ENCODE data around the gene BOLL. TPM values are rescaled to one million over a fixed set of nuclear protein-coding genes. Genes with fewer than 3 reads are reported as not detected.

The BOLL gene
- total and polyA plus RNA-seq, 2 experiments from 2014 or later: 2.0 TPM; not detected in 1

GRCh38 chr2:197705121-197705911 lies 79.8 kb downstream of the BOLL start, which contains the start of gene MARS2:
MARS2 (plus strand) TSS chr2:197705369; CDS start chr2:197705406, 37 bp downstream.
- peak within 1 kb of the TSS; percentile 92 for H3K4me3 Mint-ChIP-seq
- Histone ChIP-seq H3K4me3 (peak within 1 kb of the TSS; percentile 81), H3K79me2 (replicated peaks; ENCODE audit: insufficient read depth) (peaks cover 51% of the 10 kb centered on the region), H2AFZ (peak within 1 kb of the TSS; percentile 45; the same call in 1 of the 2 replicates), H3K36me3 (ENCODE audit: insufficient read depth) (no peaks in the 10 kb centered on the region), H4K20me1 (replicated peaks; ENCODE audit: insufficient read depth) (peaks cover 31% of the 10 kb centered on the region), H3F3A (replicated peaks; ENCODE audit: low read depth) (no peaks in the 10 kb centered on the region), H3K4me1 (ENCODE audit: insufficient read depth) (peaks cover 24% of the 10 kb centered on the region), H3K27me3 (ENCODE audit: insufficient read depth) (no peaks in the 10 kb centered on the region), H3K4me2 (peak within 1 kb of the TSS; percentile 76), H3K27ac (ENCODE audit: low read depth) (peak within 1 kb of the TSS; percentile 81), H3K9me2 (ENCODE audit: insufficient read depth) (no peaks in the 10 kb centered on the region)
- DNase-seq (ENCODE audit: low spot score): peak; percentile 96
- peak; percentile 81 for ATAC-seq
- TF ChIP-seq STAT1 (IDR thresholded peaks at IDR 0.05; ENCODE audit: unreplicated experiment): no peak
- TF ChIP-seq EZH2 (IDR thresholded peaks at IDR 0.05; ENCODE audit: low read depth, unreplicated experiment): no peak
- peak; percentile 48 for TF ChIP-seq CREB1 (CRISPR knock-in tag; IDR thresholded peaks at IDR 0.05; ENCODE audit: low read depth)
- TF ChIP-seq ZNF462 (CRISPR knock-in tag; IDR thresholded peaks at IDR 0.05): no peak
- 0 out of 4 replicates have a peak, but pooled peaks of 1 of the 2 experiments have one; percentile 12 for TF ChIP-seq CTCF (conservative IDR thresholded peaks at IDR 0.05; ENCODE audit: low read depth in 2 of 2)
- TF ChIP-seq POLR2AphosphoS5 (IDR thresholded peaks at IDR 0.05; ENCODE audit: low read depth): peak; percentile 95
- peak; percentile 36; the same call in 1 of the 2 replicates for TF ChIP-seq ETS1 (IDR thresholded peaks at IDR 0.05)
- TF ChIP-seq EZH2phosphoT487 (IDR thresholded peaks at IDR 0.05; ENCODE audit: unreplicated experiment): no peak
- TF ChIP-seq JUNB (IDR thresholded peaks at IDR 0.05; ENCODE audit: unreplicated experiment): no peak
- TF ChIP-seq REST (IDR thresholded peaks at IDR 0.05; ENCODE audit: unreplicated experiment): no peak
- TF ChIP-seq ZNF331 (CRISPR knock-in tag; IDR thresholded peaks at IDR 0.05; ENCODE audit: low read depth): no peak
- no peak for TF ChIP-seq NANOG (IDR thresholded peaks at IDR 0.05; ENCODE audit: borderline replicate concordance)
- TF ChIP-seq ZNF114 (CRISPR knock-in tag; IDR thresholded peaks at IDR 0.05): no peak
- H3K27ac Mint-ChIP-seq: peak within 1 kb of the TSS; percentile 96
- H3K9me3 Mint-ChIP-seq: no peaks in the 10 kb centered on the region; the same call in 1 of the 3 replicates
- peaks cover 14% of the 10 kb centered on the region for H3K27me3 Mint-ChIP-seq (ENCODE audit: insufficient read depth, low read depth, poor library complexity)
- H3K36me3 Mint-ChIP-seq (ENCODE audit: low read depth): peaks cover 31% of the 10 kb centered on the region
- peaks cover 32% of the 10 kb centered on the region for H3K4me1 Mint-ChIP-seq
